ENCODE data around the gene BCL10.
"Not testable (repeated sequence)": the region's sequence is repeated elsewhere in the genome, so short reads cannot be mapped to it uniquely, and the experiment has no call there.

BCL10 gene

DNA sequence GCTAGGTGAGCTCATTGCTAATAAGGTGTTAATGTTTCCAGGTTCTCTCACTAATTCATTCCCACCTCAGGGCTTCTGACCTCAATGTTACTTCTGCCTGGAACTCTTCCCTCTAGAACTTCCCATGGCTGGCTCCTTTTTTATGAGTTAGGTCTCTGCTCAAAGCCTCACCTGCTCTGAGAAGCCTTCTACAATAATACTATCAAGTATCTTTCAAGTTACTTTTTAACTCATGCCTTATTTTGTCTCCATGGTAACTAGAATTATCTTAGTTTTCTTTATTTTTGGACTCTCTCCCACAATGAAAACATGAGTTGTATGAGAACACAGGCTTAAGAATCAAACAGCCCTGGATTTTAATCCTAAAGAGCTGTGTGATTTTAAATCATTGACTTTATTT, 13.4 kb downstream of the BCL10 start:
- DNase-seq = no peak

- DNase-seq = no peak
Measured at GRCh38 chr1:85259912-85260274, 16.5 kb downstream of the BCL10 start.

- peak; percentile 96 for DNase-seq
Measured at GRCh38 chr1:85259118-85259911, 17.1 kb downstream of the BCL10 start, which contains the start of gene C1orf52. TSS of gene C1orf52 (minus strand) at chr1:85259662. CDS start at chr1:85259633, 29 bp downstream.

GRCh38 chr1:85258536-85259117, 17.8 kb downstream of the BCL10 start:
- DNase-seq = no peak

- not testable (repeated sequence) for DNase-seq
Measured at GRCh38 chr1:85249042-85249441, 27.4 kb downstream of the BCL10 start.

GRCh38 chr1:85245891-85246290, 30.5 kb downstream of the BCL10 start:
- no peak for DNase-seq

DNA sequence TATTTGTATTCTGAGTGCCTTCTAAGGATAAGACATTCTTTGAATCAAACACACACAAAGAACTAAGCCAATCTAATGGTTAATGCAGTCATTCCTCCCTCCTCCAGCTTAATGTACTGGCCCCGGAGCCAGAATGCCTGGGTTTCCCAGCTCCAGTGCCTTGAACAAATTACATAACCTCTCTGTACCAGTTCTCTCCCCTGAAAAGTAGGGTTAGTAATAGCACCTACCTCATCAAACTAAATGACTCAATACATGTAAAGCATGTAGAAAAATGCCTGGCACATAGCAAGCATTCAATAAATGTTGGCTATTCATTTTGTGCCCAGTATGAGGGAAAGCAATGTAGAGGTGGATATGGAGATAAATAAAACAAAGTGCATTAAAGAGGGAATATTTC, 31.0 kb downstream of the BCL10 start:
- DNase-seq = no peak

- no peak for DNase-seq
Measured at GRCh38 chr1:85244271-85245061, 32.0 kb downstream of the BCL10 start.

- DNase-seq = no peak
Measured at GRCh38 chr1:85243372-85243771, 33.1 kb downstream of the BCL10 start.

DNA sequence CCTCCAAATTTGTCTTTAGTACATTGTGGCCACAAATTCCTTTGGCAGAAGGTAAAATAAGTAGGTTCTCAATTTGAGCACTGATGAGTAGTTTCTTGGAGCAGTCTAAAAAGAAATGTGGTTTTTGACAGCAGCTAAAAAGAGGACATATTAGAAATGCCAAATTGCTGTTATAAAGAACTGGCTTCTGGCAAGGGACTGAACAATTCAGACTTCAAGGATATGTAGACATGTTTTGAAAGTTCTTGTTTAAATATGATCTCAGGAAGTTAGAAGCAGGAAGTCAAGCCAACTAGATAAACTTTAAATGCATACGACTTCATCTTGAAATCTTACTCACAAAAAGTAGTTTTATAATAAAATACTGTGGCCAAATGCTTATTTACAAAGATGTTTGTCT, 35.8 kb downstream of the BCL10 start:
- DNase-seq = no peak

- peak; percentile 15 for DNase-seq
Measured at GRCh38 chr1:85240174-85240601, 36.2 kb downstream of the BCL10 start.

DNA sequence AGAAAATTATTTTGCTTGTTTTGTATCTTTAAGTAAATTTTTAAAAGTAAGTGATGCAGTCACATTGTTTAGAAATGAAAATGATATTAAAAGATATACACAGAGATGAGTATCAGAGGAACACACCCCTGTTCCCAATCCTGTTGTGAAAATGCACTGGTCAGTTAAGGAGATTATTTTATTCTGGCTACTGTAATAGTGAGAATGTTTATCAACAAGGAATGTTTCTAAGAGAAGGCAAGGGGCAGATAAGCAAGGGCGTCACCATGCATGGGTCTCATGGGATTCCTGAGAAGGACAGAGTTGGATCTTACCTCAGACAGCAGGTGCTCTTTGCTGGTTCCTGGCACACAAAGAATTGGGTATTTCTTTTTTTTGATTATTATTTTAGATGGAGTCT, 38.8 kb downstream of the BCL10 start:
- no peak for DNase-seq

GRCh38 chr1:85230305-85230977, 46.0 kb downstream of the BCL10 start:
- no peak for DNase-seq

- DNase-seq = no peak
Measured at GRCh38 chr1:85229574-85230097, 46.8 kb downstream of the BCL10 start.

GRCh38 chr1:85228972-85229371, 47.5 kb downstream of the BCL10 start:
- no peak for DNase-seq

- DNase-seq = no peak
Measured at GRCh38 chr1:85225624-85226380, 50.6 kb downstream of the BCL10 start.

DNA sequence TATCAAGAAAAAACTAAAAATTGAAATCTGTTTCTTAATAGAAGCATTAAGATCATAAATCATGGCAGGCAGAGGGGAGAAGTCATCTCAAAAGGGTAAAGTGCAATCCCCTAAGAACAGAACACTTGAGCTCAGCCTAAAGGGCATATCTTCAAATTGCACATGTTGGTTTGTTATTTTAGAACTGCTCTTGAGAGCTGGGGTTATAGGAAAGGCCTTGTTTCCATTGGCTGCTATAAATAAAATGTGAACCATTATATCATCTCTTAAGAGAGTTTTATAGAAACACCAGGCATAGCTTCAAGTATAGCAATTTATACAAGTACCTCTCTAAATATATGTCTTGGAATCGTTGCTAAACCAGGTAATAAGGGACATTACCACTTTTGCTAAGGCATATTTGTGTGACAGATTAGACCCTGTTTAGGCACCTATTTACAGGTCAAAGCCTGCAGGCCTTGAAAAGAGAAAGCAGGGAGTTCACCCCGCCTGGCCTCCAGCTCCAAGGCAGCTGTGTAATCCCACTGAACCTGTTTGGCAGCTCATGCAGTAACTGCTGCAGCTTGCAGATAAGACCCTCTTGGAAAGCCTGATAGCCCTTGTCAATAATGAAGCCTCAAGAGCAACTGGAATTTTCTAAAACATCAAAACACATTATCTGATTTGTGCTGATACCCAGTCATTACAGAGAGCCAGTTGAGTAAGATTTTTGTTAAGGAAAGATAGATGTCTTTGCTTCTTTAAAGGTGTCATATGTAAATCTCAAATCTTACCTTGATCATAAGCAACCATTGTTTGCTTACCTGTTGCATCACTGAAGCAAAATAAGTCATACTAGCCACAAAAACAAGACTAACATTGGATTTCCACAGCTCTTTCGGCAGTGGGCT, 51.5 kb downstream of the BCL10 start:
- no peak for DNase-seq

GRCh38 chr1:85224295-85224694, 52.1 kb downstream of the BCL10 start:
- no peak for DNase-seq

GRCh38 chr1:85223334-85223733, 53.1 kb downstream of the BCL10 start:
- no peak for DNase-seq

DNA sequence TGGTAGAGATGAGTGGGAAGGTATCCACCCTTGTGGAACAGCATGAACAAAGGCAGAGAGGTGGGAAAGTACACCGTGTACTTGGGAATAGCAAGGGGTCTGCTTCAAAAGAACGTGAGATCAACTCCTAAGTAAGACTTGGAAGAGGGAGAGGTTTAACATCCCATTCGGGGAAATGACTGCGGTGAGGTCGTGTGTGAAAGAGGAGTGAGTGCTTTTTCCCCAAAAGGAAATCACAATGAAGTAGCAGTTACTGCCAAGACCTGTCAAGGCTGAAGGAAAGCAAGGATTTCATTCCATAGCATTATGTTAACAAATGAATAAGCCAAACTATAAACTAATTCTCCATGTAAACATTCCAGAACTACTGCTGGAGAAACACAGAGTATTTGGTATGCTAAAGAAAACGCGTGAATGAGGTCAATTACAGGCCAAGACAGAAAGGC, 55.7 kb downstream of the BCL10 start:
- no peak for DNase-seq
